NCI-H524 treated with DMSO at 0.1 percent for 48 hours (cell line): ENCODE measurements around the gene SLC22A14.

Source experiments
- DNase-seq: peaks from one replicate; lab custom pipeline; 2025; lab: John Stamatoyannopoulos, UW

The SLC22A14 gene

GRCh38 chr3:38345879-38346586 lies 63.9 kb downstream of the SLC22A14 start:
- no peak for DNase-seq

- DNase-seq, result no peak
Measured at GRCh38 chr3:38346587-38347410, 64.7 kb downstream of the SLC22A14 start, which contains the start of gene XYLB. Gene XYLB (plus strand): TSS chr3:38346785. CDS start chr3:38346869, 84 bp downstream.

- no peak for DNase-seq
Measured at GRCh38 chr3:38347421-38348200, 65.5 kb downstream of the SLC22A14 start.

- no peak for DNase-seq
Measured at GRCh38 chr3:38348903-38349302, 66.8 kb downstream of the SLC22A14 start.

- no peak for DNase-seq
Measured at GRCh38 chr3:38349684-38350359, 67.7 kb downstream of the SLC22A14 start.

- DNase-seq, result no peak
Measured at GRCh38 chr3:38353151-38353550, 71.1 kb downstream of the SLC22A14 start.

GRCh38 chr3:38354588-38355330 lies 72.7 kb downstream of the SLC22A14 start:
- DNase-seq, result peak; percentile 51

- no peak for DNase-seq
Measured at GRCh38 chr3:38359038-38359437, 76.9 kb downstream of the SLC22A14 start.

- DNase-seq, result no peak
Measured at GRCh38 chr3:38360345-38360744, 78.3 kb downstream of the SLC22A14 start.

GRCh38 chr3:38361496-38361895 lies 79.4 kb downstream of the SLC22A14 start:
- no peak for DNase-seq

GRCh38 chr3:38362825-38363224 lies 80.7 kb downstream of the SLC22A14 start:
- DNase-seq, result no peak

GRCh38 chr3:38364721-38365400 lies 82.8 kb downstream of the SLC22A14 start:
- no peak for DNase-seq

GRCh38 chr3:38365469-38366062 lies 83.5 kb downstream of the SLC22A14 start:
- DNase-seq, result no peak

GRCh38 chr3:38366082-38366481 lies 84.0 kb downstream of the SLC22A14 start:
- DNase-seq, result no peak

GRCh38 chr3:38367779-38368178 lies 85.7 kb downstream of the SLC22A14 start:
- no peak for DNase-seq
